Mesenteric fat pad (tissue), 1 donor: ENCODE results near the gene TMC6. TPM values are rescaled to one million over a fixed set of nuclear protein-coding genes. Genes with fewer than 3 reads are reported as not detected.
"Not testable (repeated sequence)": the region's sequence is repeated elsewhere in the genome, so short reads cannot be mapped to it uniquely, and the experiment has no call there.

Experiments used
- DNase-seq: peaks from one replicate; pipeline ENCODE4 v3.0.0-alpha.2; 2020; ENCODE audit warnings: low spot score
- total RNA-seq: library from RNA; stranded (reverse); fragmentation: NEBNext Ultra II Directional; extraction: Animal tissue kit (Norgen Biotek cat#: 25700); gene quantifications from one replicate; pipeline ENCODE4 v1.2.1, GENCODE V29; 2021
- donor health status: DM: yes; HTN: yes; CAD: no.

Gene TMC6
- total RNA-seq, 1 donor from 2014 or later: 117 TPM

- DNase-seq: no peak
Measured at GRCh38 chr17:78154903-78155811, 26.6 kb upstream of the TMC6 start.

GRCh38 chr17:78151514-78152008, 23.0 kb upstream of the TMC6 start:
- no peak for DNase-seq

DNA sequence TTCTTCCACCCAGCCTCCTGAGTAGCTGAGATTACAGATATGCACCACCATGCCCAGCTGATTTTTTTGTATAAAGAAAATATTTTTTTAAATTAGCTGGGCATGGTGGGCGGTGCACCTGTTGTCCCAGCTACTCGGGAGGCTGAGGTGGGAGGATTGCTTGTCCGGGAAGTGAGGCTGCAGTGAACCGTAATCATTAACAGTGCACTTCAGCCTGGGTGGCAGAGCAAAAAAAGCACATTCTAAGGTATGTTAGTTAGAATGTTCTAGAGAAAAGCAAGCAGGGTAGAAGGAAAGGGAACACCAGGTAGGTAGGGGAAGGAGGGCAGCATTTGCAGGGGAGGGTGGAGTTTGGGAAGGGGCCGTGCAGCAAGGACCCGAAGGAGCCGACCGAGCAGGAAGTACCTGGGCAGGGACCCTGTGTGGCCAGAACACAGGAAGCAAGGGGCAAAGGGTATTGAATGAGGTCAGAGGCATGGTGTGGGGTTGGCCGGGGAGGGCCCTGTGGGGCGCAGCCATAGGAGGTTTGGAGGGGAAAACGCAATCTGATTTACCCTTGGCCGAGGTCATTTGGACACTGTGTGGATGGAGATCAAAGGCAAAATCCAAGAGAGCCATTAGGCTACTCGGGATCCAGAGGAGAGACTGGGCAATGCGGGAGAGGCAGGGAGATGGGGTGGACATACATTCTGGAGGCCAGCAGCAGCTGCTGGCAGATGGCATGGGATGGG, 19.9 kb upstream of the TMC6 start:
- no peak for DNase-seq

GRCh38 chr17:78147315-78147998, 18.9 kb upstream of the TMC6 start:
- DNase-seq: no peak

GRCh38 chr17:78146881-78147280, 18.3 kb upstream of the TMC6 start:
- no peak for DNase-seq

DNA sequence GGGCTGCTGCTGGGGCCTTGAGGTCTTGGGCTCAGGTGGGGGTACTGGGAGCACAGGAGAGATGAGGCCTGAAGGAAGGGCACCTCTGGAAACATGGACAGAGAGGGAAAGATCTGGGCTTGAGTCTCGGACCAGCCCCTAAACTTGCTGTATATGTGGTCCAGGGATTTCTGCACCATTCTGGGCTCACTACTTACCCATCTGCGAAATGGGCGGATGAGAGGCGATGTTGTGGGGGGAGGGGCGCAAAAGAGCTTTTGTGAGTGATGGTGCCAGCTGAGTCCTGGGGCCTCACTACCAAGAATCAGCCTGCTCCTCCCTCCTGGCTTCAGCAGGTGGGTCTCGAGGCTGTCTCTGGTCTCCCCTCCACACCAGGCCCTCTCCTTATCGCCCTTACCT, 17.9 kb upstream of the TMC6 start:
- DNase-seq: no peak

DNA sequence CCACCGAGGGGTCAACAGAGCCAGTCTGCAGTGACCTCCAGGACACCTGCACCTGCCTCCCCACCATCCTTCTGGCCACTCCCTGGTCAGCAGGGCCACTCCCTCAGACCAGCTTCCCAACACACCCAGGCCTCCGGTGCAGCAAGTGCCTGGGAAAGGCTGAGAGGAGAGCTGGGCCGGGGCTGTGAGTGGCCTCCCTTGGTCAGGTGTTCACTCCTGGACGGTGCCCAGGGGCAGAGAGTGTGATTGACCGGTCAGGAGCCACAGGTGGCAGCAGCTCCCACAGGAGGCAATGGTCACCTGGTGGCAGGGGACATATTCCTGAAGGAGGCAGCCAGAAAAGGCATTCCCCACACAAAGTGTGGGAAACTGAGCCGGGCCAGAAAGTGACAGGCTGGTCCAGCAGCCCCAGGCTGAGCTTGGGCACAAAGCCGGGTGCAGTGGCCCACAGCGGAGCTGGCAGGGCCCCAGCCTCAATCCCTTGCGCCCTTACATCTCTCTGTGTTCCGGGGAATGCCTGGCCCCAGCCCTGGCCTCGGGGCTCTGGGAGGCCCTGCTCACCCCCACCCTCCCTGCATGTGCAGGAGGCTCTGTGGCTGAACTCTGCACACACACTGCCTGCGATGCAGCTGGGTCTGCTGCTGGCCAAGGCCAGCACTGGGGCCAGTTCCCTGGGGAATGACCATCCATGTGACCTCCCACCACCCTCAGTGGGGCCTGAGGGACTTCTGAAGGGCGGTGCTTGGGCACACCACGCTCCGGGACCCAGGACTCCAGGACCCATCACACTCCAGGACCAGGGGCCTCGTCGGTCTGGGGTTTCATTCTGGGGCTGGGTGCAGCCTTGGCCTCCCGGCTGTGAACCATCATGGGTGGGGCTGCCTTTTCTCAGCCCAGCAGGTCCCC, 16.4 kb upstream of the TMC6 start:
- no peak for DNase-seq

- no peak for DNase-seq
Measured at GRCh38 chr17:78144147-78144719, 15.7 kb upstream of the TMC6 start.

GRCh38 chr17:78143214-78144146, 14.9 kb upstream of the TMC6 start:
- DNase-seq: no peak

DNA sequence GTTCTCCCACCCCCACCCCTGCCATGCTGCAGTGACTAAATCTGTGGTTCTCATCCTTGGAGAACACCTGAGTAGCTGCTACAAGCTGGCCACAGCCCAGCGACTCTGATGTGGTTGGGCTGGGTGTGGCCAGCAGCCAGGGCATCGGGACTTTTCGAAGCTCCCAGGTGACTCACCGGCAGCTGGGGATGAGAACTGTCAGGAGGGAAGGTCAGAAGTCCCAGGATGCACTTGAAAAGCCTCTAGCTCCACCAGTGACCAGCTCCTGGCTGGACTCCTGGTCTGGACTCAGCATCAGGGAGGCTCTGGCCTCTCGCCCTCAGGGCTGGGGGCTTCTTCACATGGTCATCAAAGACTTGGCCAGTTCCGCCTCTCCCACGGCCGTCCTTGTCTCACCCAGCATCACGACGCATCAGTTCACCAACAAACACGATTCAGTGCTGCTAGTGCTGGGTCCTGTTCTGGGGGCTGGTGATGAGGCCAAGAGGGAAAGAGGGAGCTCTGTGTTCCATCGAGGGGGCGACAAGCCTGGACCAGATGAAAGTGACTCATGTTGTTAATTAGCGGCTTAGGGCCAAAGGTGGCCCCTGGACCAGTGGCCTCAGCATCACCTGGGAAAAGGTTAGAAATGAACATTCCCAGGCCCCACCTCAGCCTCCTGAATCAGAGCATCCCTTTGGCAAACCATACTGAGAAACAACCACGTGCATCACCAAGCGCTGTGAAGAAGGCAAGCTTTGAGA, 13.7 kb upstream of the TMC6 start:
- no peak for DNase-seq

DNA sequence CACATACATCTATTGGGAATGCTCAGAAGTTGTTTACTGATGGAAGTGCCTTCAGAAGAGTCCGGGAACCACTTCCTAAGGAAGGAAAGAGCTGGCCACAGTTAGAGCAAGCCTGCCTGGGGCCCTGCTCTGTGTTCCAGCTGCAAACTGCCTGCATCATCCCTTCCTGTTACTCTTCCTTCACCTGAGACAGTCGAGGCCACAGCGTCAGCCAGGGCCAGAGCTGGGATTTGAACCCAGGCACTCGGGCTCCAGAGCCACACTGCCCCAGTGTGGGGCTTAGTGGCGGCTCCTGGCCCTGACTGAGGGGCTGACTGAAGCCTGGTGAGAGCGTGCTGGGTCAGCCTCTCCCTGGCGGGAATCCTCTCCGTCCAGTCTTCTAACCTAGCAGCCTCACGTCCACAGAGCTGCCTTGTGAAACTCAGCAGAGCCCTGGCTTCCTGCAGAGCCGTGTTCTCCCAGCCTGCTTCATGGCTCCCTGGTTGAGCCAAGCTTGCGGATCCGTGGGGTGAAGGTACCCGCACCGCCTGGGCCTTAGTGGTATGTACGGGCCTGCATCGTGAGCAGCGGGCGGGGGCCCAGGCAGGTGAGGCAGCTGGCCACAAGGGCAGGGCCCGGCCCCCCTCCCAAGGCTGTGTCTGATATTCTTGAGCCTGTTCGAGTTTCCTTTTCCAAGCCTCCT, 13.0 kb upstream of the TMC6 start:
- DNase-seq: no peak

DNA sequence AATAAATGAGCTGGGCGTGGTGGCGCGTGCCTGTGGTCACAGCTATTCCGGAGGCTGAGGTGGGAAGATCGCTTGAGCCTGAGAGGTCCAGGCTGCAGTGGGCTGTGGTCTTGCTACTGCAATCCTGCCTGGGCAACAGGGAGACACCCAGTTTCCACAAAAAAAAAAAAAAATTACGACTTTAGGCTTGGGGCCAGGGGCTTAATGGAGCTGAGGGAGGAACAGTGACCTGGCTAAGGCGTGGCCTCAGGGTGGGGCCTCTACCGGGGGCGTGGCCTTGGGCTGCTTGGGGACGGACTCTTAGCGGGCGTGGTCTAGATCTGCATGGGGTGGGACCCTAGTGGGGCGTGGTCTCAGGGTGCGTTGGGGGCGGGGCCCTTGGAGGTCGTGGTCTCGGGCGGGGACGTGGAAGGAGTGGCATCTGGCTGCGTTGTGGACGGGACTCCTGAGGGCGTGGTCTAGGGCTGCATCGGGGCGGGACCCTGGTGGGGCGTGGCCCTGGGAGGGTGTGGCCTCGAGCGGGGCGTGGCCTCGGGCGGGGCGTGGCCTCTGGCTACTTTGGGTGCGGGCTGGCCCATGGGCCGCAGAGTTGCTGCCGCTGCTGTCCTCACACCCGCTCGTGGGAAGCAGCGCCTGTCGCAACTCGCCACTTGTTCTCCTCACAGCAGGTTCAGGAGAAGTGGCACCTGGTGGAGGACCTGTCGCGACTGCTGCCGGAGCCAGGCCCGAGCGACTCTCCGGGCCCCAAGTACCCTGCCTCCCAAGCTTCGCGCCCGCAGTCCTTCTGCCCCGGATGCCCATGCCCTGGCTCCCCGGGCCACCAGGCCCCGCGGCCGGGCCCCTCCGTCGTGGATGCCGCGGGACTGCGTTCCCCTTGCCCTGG, 11.9 kb upstream of the TMC6 start:
- peak; percentile 98 for DNase-seq

DNA sequence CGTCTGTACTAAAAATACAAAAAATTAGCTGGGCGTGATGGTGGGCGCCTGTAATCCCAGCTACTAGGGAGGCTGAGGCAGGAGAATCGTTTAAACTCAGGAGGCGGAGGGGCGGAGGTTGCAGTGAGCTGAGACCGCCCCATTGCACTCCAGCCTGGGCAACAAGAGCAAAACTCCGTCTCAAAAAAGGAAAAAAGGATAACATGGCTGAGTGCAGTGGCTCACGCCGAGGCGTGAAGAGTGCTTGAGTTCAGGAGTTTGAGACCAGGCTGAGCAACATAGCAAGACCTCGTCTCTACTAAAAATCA, 11.3 kb upstream of the TMC6 start:
- DNase-seq: not testable (repeated sequence)

GRCh38 chr17:78138204-78139060, 9.9 kb upstream of the TMC6 start:
- DNase-seq: no peak

GRCh38 chr17:78137392-78138203, 9.0 kb upstream of the TMC6 start:
- DNase-seq: no peak
